ENCODE results near the gene BIRC7. TPM values are rescaled to one million over a fixed set of nuclear protein-coding genes. Genes with fewer than 3 reads are reported as not detected.

The BIRC7 gene
- total and polyA plus RNA-seq, 2 donors (not counting 3 experiments of a cell fraction or from before 2014, with no cell fraction given): not detected

DNA sequence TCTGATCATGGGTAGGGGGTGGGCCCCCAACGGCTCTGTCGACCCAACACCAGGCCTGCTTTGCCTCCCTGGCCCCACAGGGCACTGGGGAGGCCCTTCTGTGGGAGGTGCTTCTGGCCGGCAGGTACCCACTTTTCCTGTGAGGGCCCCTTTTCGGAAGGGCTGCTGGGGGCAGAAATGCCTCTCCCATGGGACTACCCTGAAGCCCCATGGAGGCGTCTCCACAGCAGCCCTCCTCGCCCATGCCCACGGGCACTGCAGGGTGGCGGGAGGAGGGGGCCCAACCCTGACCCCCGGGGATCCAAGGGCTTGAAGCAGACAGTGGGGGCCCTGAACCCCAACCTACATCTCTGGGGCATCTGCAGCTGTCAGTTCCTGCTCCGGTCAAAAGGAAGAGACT is 2.3 kb downstream of the BIRC7 start:
- Histone ChIP-seq H3K36me3 (ENCODE audit: control insufficient read depth in 2 of 2, extremely low read depth in 1 of 2, insufficient read depth in 2 of 2, low read length in 2 of 2) (no peaks in the 10 kb centered on the region), H3K4me2 (ENCODE audit: insufficient read depth, low read length) (no peak overlapping the region), H3K9me3 (replicated peaks; ENCODE audit: control insufficient read depth, insufficient read depth, low read length) (no peaks in the 10 kb centered on the region), H3K4me1 (ENCODE audit: control insufficient read depth, extremely low read depth, insufficient read depth, low read length) (no peaks in the 10 kb centered on the region), H3K9ac (replicated peaks; ENCODE audit: extremely low read depth, insufficient read depth, low read length) (no peak overlapping the region), H2AFZ (ENCODE audit: low read depth, low read length) (no peak overlapping the region), H3K79me2 (ENCODE audit: control insufficient read depth, insufficient read depth, low read length) (no peaks in the 10 kb centered on the region), H3K27me3 (ENCODE audit: control insufficient read depth in 2 of 2, insufficient read depth in 2 of 2, low read length in 2 of 2) (no peaks in the 10 kb centered on the region), H3K4me3 (replicated peaks in 1 of 3; ENCODE audit: insufficient read depth in 1 of 3, low read depth in 1 of 3, low read length in 3 of 3) (no peak overlapping the region), H4K20me1 (replicated peaks; ENCODE audit: control insufficient read depth, extremely low read depth, insufficient read depth, low read length) (no peaks in the 10 kb centered on the region), H3K27ac (ENCODE audit: insufficient read depth, low read depth, low read length) (no peak overlapping the region), H3K9me1 (replicated peaks; ENCODE audit: control insufficient read depth, extremely low read depth, insufficient read depth, low read length) (no peaks in the 10 kb centered on the region)
- DNase-seq (ENCODE audit: low read depth, low spot score): no peak
- ChIA-PET CTCF (interaction anchor here (11.0 kb wide), 1 partner anchor 14 kb away, joined by 116 read pairs; no protein-coding TSS in a partner anchor), POLR2A (no interaction called here)
- dilution Hi-C loops (cut with MboI; ENCODE audit: extremely low pct_ligation_motif_present, low sequenced_read_pairs) (no loop called here), intact Hi-C loops (cut with micrococcal nuclease) (loop anchor here (5.0 kb wide), 1 partner anchor 34 kb away; the partner anchor contains the start of gene ARFGAP1)
- BruUV-seq (replicated peaks): no TSS peak
- FAIRE-seq: no peak
- TF ChIP-seq EZH2 (IDR thresholded peaks at IDR 0.05; ENCODE audit: borderline replicate concordance, low read depth, low read length, severe bottlenecking): no peak
- no peak for TF ChIP-seq POLR2AphosphoS5 (IDR thresholded peaks at IDR 0.05; ENCODE audit: insufficient read depth, low read depth, low read length)
- no peak for TF ChIP-seq GATA2 (IDR thresholded peaks at IDR 0.05; ENCODE audit: insufficient read depth, insufficient read length, low read depth, low read length)
- no peak for TF ChIP-seq JUN (IDR thresholded peaks at IDR 0.05; ENCODE audit: borderline replicate concordance, insufficient read depth, insufficient read length, low read depth)
- no peak for TF ChIP-seq MYC (IDR thresholded peaks at IDR 0.05; ENCODE audit: low read depth, low read length)
- TF ChIP-seq, protein P1, sequence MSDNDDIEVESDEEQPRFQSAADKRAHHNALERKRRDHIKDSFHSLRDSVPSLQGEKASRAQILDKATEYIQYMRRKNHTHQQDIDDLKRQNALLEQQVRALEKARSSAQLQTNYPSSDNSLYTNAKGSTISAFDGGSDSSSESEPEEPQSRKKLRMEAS (IDR thresholded peaks at IDR 0.05; ENCODE audit: insufficient read depth, insufficient read length): no peak
- TF ChIP-seq FOS (IDR thresholded peaks at IDR 0.05; ENCODE audit: borderline replicate concordance, insufficient read depth, low read length): no peak
- no peak for TF ChIP-seq POLR2A (IDR thresholded peaks at IDR 0.05; ENCODE audit: low read depth, low read length)
- TF ChIP-seq, protein P2, sequence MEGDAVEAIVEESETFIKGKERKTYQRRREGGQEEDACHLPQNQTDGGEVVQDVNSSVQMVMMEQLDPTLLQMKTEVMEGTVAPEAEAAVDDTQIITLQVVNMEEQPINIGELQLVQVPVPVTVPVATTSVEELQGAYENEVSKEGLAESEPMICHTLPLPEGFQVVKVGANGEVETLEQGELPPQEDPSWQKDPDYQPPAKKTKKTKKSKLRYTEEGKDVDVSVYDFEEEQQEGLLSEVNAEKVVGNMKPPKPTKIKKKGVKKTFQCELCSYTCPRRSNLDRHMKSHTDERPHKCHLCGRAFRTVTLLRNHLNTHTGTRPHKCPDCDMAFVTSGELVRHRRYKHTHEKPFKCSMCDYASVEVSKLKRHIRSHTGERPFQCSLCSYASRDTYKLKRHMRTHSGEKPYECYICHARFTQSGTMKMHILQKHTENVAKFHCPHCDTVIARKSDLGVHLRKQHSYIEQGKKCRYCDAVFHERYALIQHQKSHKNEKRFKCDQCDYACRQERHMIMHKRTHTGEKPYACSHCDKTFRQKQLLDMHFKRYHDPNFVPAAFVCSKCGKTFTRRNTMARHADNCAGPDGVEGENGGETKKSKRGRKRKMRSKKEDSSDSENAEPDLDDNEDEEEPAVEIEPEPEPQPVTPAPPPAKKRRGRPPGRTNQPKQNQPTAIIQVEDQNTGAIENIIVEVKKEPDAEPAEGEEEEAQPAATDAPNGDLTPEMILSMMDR (IDR thresholded peaks at IDR 0.05; ENCODE audit: extremely low read depth in 1 of 2, insufficient read depth in 1 of 2, low read depth in 1 of 2, low read length in 2 of 2): no peak

All from endothelial cell of umbilical vein (primary cell).